ENCODE data around the gene EXOSC1.

DNA sequence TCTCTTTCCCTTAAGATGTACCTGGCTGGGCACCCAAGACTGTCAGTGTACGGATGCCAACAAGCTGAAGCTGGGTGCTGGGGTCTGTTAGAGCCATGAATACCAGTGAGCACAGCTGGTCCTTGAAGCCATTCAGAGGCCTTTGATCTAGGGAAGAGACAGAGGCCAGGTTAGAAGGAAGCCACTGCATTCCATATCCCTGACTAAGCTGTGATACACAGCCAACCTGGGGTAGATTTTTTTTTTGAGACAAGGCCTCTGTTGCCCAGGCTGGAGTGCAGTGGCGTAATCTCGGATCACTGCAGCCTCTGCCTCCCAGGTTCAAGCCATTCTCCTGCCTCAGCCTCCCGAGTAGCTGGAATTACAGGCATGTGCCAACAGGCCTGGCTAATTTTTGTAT lies 20.9 kb upstream of the EXOSC1 start:
- TF ChIP-seq CTCF (IDR thresholded peaks at IDR 0.05) (no peak), POLR2A (IDR thresholded peaks at IDR 0.05) (no peak), POLR2AphosphoS5 (IDR thresholded peaks at IDR 0.05; ENCODE audit: insufficient read depth in 1 of 2, low read depth in 1 of 2) (no peak)

Measured in vagina (tissue), 2 donors.